Articular chondrocyte of knee joint (primary cell): ENCODE results near the gene PRAMEF8. TPM values are rescaled to one million over a fixed set of nuclear protein-coding genes. Genes with fewer than 3 reads are reported as not detected.

Experiments
- small RNA-seq: library from RNA; depleted of rRNA; stranded (forward); fragments of <200 nt; gene quantifications from one replicate; pipeline ENCODE3, GENCODE V24; 2012
- total RNA-seq: library from RNA; depleted of rRNA; stranded (reverse); fragments of >200 nt; gene quantifications from 2 replicates; pipeline ENCODE4 v1.2.3, GENCODE V29; 2012

PRAMEF8 gene
- not detected in 2 replicates for total RNA-seq

GRCh38 chr1:13285037-13285436 lies at the start of gene PRAMEF8:
PRAMEF8 (minus strand) TSS chr1:13285137; CDS start chr1:13284091, 1,046 bp downstream.

GRCh38 chr1:13315281-13315680 lies 30.3 kb upstream of the PRAMEF8 start, which contains the start of gene PRAMEF15:
PRAMEF15 (plus strand) TSS chr1:13315581; CDS start chr1:13318408, 2,827 bp downstream.

GRCh38 chr1:13303239-13303638 lies 18.3 kb upstream of the PRAMEF8 start, which contains the start of gene PRAMEF33:
PRAMEF33 (plus strand) TSS chr1:13303539; CDS start chr1:13305955, 2,416 bp downstream.

GRCh38 chr1:13253898-13254297 lies 31.0 kb downstream of the PRAMEF8 start, which contains the start of gene PRAMEF5:
PRAMEF5 (plus strand) TSS chr1:13254198; CDS start chr1:13259269, 5,071 bp downstream.

Small RNA genes within 50 kb of the gene (small RNA-seq; reads per million reads assigned to genes)
- not detected for gene RNU6-771P

Other genes with a start within 250 kb of the PRAMEF8 start
- not detected in 2 replicates for gene PRAMEF27, start 228.6 kb downstream of the PRAMEF8 start, total RNA-seq
- not detected in 2 replicates for gene HNRNPCL3, start 224.4 kb downstream of the PRAMEF8 start, total RNA-seq
- gene PRAMEF25, start 214.4 kb downstream of the PRAMEF8 start, total RNA-seq: not detected in 2 replicates
- not detected in 2 replicates for gene HNRNPCL2, start 168.3 kb downstream of the PRAMEF8 start, total RNA-seq
- not detected in 2 replicates for gene PRAMEF26, start 129.1 kb downstream of the PRAMEF8 start, total RNA-seq
- not detected in 2 replicates for gene HNRNPCL4, start 119.5 kb downstream of the PRAMEF8 start, total RNA-seq
- not detected in 2 replicates for gene PRAMEF9, start 113.3 kb downstream of the PRAMEF8 start, total RNA-seq
- not detected in 2 replicates for gene PRAMEF13, start 83.7 kb downstream of the PRAMEF8 start, total RNA-seq
- not detected in 2 replicates for gene PRAMEF18, start 59.0 kb downstream of the PRAMEF8 start, total RNA-seq
- not detected in 2 replicates for gene PRAMEF5, start 30.9 kb downstream of the PRAMEF8 start, total RNA-seq
- not detected in 2 replicates for gene PRAMEF33, start 18.4 kb upstream of the PRAMEF8 start, total RNA-seq
- gene PRAMEF15, start 30.4 kb upstream of the PRAMEF8 start, total RNA-seq: not detected in 2 replicates
- gene PRAMEF14, start 62.0 kb upstream of the PRAMEF8 start, total RNA-seq: not detected in 2 replicates
- not detected in 2 replicates for gene PRAMEF19, start 86.8 kb upstream of the PRAMEF8 start, total RNA-seq
- gene PRAMEF17, start 104.5 kb upstream of the PRAMEF8 start, total RNA-seq: not detected in 2 replicates
- gene PRAMEF20, start 125.3 kb upstream of the PRAMEF8 start, total RNA-seq: not detected in 2 replicates
- not detected in 2 replicates for gene LRRC38, start 228.9 kb upstream of the PRAMEF8 start, total RNA-seq